ENCODE results near the gene ZEB1. TPM values are rescaled to one million over a fixed set of nuclear protein-coding genes. Genes with fewer than 3 reads are reported as not detected.
"Not testable (repeated sequence)": the region's sequence is repeated elsewhere in the genome, so short reads cannot be mapped to it uniquely, and the experiment has no call there.

Gene ZEB1
- total RNA-seq, 2 donors from 2014 or later, result 45.4 to 52.5 TPM

GRCh38 chr10:31421322-31421721 is 102.3 kb downstream of the ZEB1 start:
- Mint-ChIP-seq H3K9me3 (no peaks in the 10 kb centered on the region), H3K4me1 (ENCODE audit: low read depth) (peaks cover 60% of the 10 kb centered on the region), H3K4me3 (no peak overlapping the region), H3K36me3 (ENCODE audit: insufficient read depth in 2 of 2) (peaks cover 0 to 2% of the 10 kb centered on the region in 2 donors), H3K27me3 (ENCODE audit: low read depth) (no peaks in the 10 kb centered on the region), H3K27ac (no peak overlapping the region)
- DNase-seq (no peak), ATAC-seq (replicated peaks in 1 of 2) (no peak)

- H3K36me3 Mint-ChIP-seq (ENCODE audit: insufficient read depth in 2 of 2), result peaks cover 1 to 2% of the 10 kb centered on the region in 2 donors
- H3K27me3 Mint-ChIP-seq (ENCODE audit: low read depth), result no peaks in the 10 kb centered on the region
- H3K9me3 Mint-ChIP-seq, result no peaks in the 10 kb centered on the region
- H3K27ac Mint-ChIP-seq, result no peak overlapping the region
- H3K4me1 Mint-ChIP-seq (ENCODE audit: low read depth), result peaks cover 67% of the 10 kb centered on the region
- DNase-seq (no peak), ATAC-seq (replicated peaks in 1 of 2) (no peak)
- no peak overlapping the region for H3K4me3 Mint-ChIP-seq
These were observed 103.6 kb downstream of the ZEB1 start for GRCh38 chr10:31422634-31423033.

- Mint-ChIP-seq H3K36me3 (ENCODE audit: insufficient read depth in 2 of 2) (peaks cover 5 to 9% of the 10 kb centered on the region in 2 donors), H3K4me3 (no peak overlapping the region), H3K4me1 (ENCODE audit: low read depth) (peaks cover 68% of the 10 kb centered on the region), H3K27ac (no peak overlapping the region), H3K27me3 (ENCODE audit: low read depth) (no peaks in the 10 kb centered on the region), H3K9me3 (peaks cover 3 to 4% of the 10 kb centered on the region in 2 donors)
- ATAC-seq (replicated peaks in 1 of 2), result no peak
- no peak for DNase-seq
These were observed 105.5 kb downstream of the ZEB1 start for GRCh38 chr10:31424473-31424872.

GRCh38 chr10:31426401-31426800 is 107.4 kb downstream of the ZEB1 start:
- no peak overlapping the region for H3K4me3 Mint-ChIP-seq
- no peak overlapping the region for H3K27ac Mint-ChIP-seq
- H3K27me3 Mint-ChIP-seq (ENCODE audit: low read depth), result no peaks in the 10 kb centered on the region
- H3K4me1 Mint-ChIP-seq (ENCODE audit: low read depth), result peaks cover 53% of the 10 kb centered on the region
- ATAC-seq (replicated peaks in 1 of 2), result no peak
- H3K36me3 Mint-ChIP-seq (ENCODE audit: insufficient read depth in 2 of 2), result peaks cover 5 to 9% of the 10 kb centered on the region in 2 donors
- H3K9me3 Mint-ChIP-seq, result peaks cover 3 to 4% of the 10 kb centered on the region in 2 donors
- DNase-seq, result no peak

- not testable (repeated sequence) for H3K36me3 Mint-ChIP-seq (ENCODE audit: insufficient read depth in 2 of 2); H3K27me3 Mint-ChIP-seq (ENCODE audit: low read depth); DNase-seq; H3K9me3 Mint-ChIP-seq; ATAC-seq (replicated peaks in 1 of 2); H3K4me3 Mint-ChIP-seq; H3K27ac Mint-ChIP-seq
- H3K4me1 Mint-ChIP-seq (ENCODE audit: low read depth), result peaks cover 47% of the 10 kb centered on the region
These were observed 108.3 kb downstream of the ZEB1 start for GRCh38 chr10:31427334-31427733.

- DNase-seq; H3K27me3 Mint-ChIP-seq (ENCODE audit: low read depth); H3K9me3 Mint-ChIP-seq; H3K36me3 Mint-ChIP-seq (ENCODE audit: insufficient read depth in 2 of 2): not testable (repeated sequence)
- peak; percentile 69 to 91 for ATAC-seq (replicated peaks in 1 of 2)
- Mint-ChIP-seq H3K4me1 (ENCODE audit: low read depth) (peaks cover 47% of the 10 kb centered on the region), H3K4me3 (peak overlapping the region in 1 of 2 donors; percentile 23), H3K27ac (peak overlapping the region; percentile 7)
These were observed 109.5 kb downstream of the ZEB1 start for GRCh38 chr10:31428499-31428898.

- no peak for ATAC-seq (replicated peaks in 1 of 2)
- Mint-ChIP-seq H3K4me1 (ENCODE audit: low read depth) (peaks cover 35% of the 10 kb centered on the region), H3K27ac (no peak overlapping the region), H3K4me3 (no peak overlapping the region), H3K36me3 (ENCODE audit: insufficient read depth in 2 of 2) (peaks cover 8 to 10% of the 10 kb centered on the region in 2 donors), H3K27me3 (ENCODE audit: low read depth) (no peaks in the 10 kb centered on the region), H3K9me3 (peaks cover 4 to 5% of the 10 kb centered on the region in 2 donors)
- DNase-seq, result no peak
These were observed 112.0 kb downstream of the ZEB1 start for GRCh38 chr10:31431021-31431420.

GRCh38 chr10:31437959-31438358 is 118.9 kb downstream of the ZEB1 start:
- H3K27ac Mint-ChIP-seq, result no peak overlapping the region
- no peak for DNase-seq
- H3K9me3 Mint-ChIP-seq, result peaks cover 9 to 10% of the 10 kb centered on the region in 2 donors
- no peak overlapping the region for H3K4me3 Mint-ChIP-seq
- peaks cover 16 to 18% of the 10 kb centered on the region in 2 donors for H3K36me3 Mint-ChIP-seq (ENCODE audit: insufficient read depth in 2 of 2)
- no peaks in the 10 kb centered on the region for H3K27me3 Mint-ChIP-seq (ENCODE audit: low read depth)
- ATAC-seq (replicated peaks in 1 of 2), result no peak
- no peaks in the 10 kb centered on the region for H3K4me1 Mint-ChIP-seq (ENCODE audit: low read depth)

- Mint-ChIP-seq H3K4me3 (no peak overlapping the region), H3K27ac (peak overlapping the region; percentile 2)
These were observed 132.8 kb downstream of the ZEB1 start for GRCh38 chr10:31451766-31452165.

GRCh38 chr10:31456468-31456867 is 137.5 kb downstream of the ZEB1 start:
- H3K36me3 Mint-ChIP-seq (ENCODE audit: insufficient read depth in 2 of 2), result peaks cover 5 to 17% of the 10 kb centered on the region in 2 donors
- peaks cover 7% of the 10 kb centered on the region in 2 donors for H3K9me3 Mint-ChIP-seq
- H3K27ac Mint-ChIP-seq, result no peak overlapping the region
- no peak for ATAC-seq (replicated peaks in 1 of 2)
- H3K4me1 Mint-ChIP-seq (ENCODE audit: low read depth), result peaks cover 8% of the 10 kb centered on the region
- no peak overlapping the region for H3K4me3 Mint-ChIP-seq
- no peak for DNase-seq
- no peaks in the 10 kb centered on the region for H3K27me3 Mint-ChIP-seq (ENCODE audit: low read depth)

More at GRCh38 chr10:31451766-31452165, 132.8 kb downstream of the ZEB1 start:
- peaks cover 5 to 7% of the 10 kb centered on the region in 2 donors for H3K9me3 Mint-ChIP-seq
- peaks cover 11% of the 10 kb centered on the region for H3K4me1 Mint-ChIP-seq (ENCODE audit: low read depth)
- DNase-seq (no peak), ATAC-seq (replicated peaks in 1 of 2) (no peak)
- peaks cover 5 to 21% of the 10 kb centered on the region in 2 donors for H3K36me3 Mint-ChIP-seq (ENCODE audit: insufficient read depth in 2 of 2)
- no peaks in the 10 kb centered on the region for H3K27me3 Mint-ChIP-seq (ENCODE audit: low read depth)

- no peak overlapping the region for H3K27ac Mint-ChIP-seq
- H3K36me3 Mint-ChIP-seq (ENCODE audit: insufficient read depth in 2 of 2), result peaks cover 15 to 29% of the 10 kb centered on the region in 2 donors
- peaks cover 9 to 16% of the 10 kb centered on the region in 2 donors for H3K9me3 Mint-ChIP-seq
- ATAC-seq (replicated peaks in 1 of 2), result no peak
- H3K4me3 Mint-ChIP-seq, result no peak overlapping the region
- DNase-seq, result no peak
- H3K27me3 Mint-ChIP-seq (ENCODE audit: low read depth), result no peaks in the 10 kb centered on the region
- H3K4me1 Mint-ChIP-seq (ENCODE audit: low read depth), result no peaks in the 10 kb centered on the region
These were observed 138.8 kb downstream of the ZEB1 start for GRCh38 chr10:31457858-31458257.

- H3K9me3 Mint-ChIP-seq, result peaks cover 14 to 24% of the 10 kb centered on the region in 2 donors
- no peak overlapping the region for H3K27ac Mint-ChIP-seq
- DNase-seq, result no peak
- H3K27me3 Mint-ChIP-seq (ENCODE audit: low read depth), result no peaks in the 10 kb centered on the region
- no peaks in the 10 kb centered on the region for H3K4me1 Mint-ChIP-seq (ENCODE audit: low read depth)
- peaks cover 23 to 36% of the 10 kb centered on the region in 2 donors for H3K36me3 Mint-ChIP-seq (ENCODE audit: insufficient read depth in 2 of 2)
- no peak for ATAC-seq (replicated peaks in 1 of 2)
- H3K4me3 Mint-ChIP-seq, result no peak overlapping the region
These were observed 140.0 kb downstream of the ZEB1 start for GRCh38 chr10:31458974-31459373.

- Mint-ChIP-seq H3K4me1 (ENCODE audit: low read depth) (no peaks in the 10 kb centered on the region), H3K27me3 (ENCODE audit: low read depth) (no peaks in the 10 kb centered on the region), H3K36me3 (ENCODE audit: insufficient read depth in 2 of 2) (peaks cover 27 to 43% of the 10 kb centered on the region in 2 donors), H3K27ac (no peak overlapping the region), H3K4me3 (no peak overlapping the region), H3K9me3 (peaks cover 17 to 21% of the 10 kb centered on the region in 2 donors)
- no peak for ATAC-seq (replicated peaks in 1 of 2)
- no peak for DNase-seq
These were observed 141.2 kb downstream of the ZEB1 start for GRCh38 chr10:31460242-31460641.

GRCh38 chr10:31464552-31464951 is 145.5 kb downstream of the ZEB1 start:
- H3K4me1 Mint-ChIP-seq (ENCODE audit: low read depth), result no peaks in the 10 kb centered on the region
- H3K27me3 Mint-ChIP-seq (ENCODE audit: low read depth), result no peaks in the 10 kb centered on the region
- H3K4me3 Mint-ChIP-seq, result no peak overlapping the region
- H3K27ac Mint-ChIP-seq, result no peak overlapping the region
- ATAC-seq (replicated peaks in 1 of 2), result no peak
- peaks cover 23 to 30% of the 10 kb centered on the region in 2 donors for H3K9me3 Mint-ChIP-seq
- H3K36me3 Mint-ChIP-seq (ENCODE audit: insufficient read depth in 2 of 2), result peaks cover 47 to 71% of the 10 kb centered on the region in 2 donors
- DNase-seq, result no peak

Measured in activated T-cell treated with anti-CD3 and anti-CD28 coated beads, Interleukin-2, amount 50 U/mL, for 72 hours (primary cell).